Ishikawa (cell line): ENCODE results near the gene CCT2.

Source experiments
- CEBPB ChIP-seq: IDR thresholded peaks from 2 replicates; pipeline ENCODE4 v1.6.1; 2012
- CREB1 ChIP-seq: IDR thresholded peaks from 2 replicates; pipeline ENCODE4 v1.6.1; 2012; ENCODE audit warnings: low read depth
- EGR1 ChIP-seq: IDR thresholded peaks from 2 replicates; pipeline ENCODE4 v1.6.1; 2012
- EP300 ChIP-seq: IDR thresholded peaks from 2 replicates; pipeline ENCODE4 v1.6.1; 2012; ENCODE audit warnings: borderline replicate concordance
- FOXM1 ChIP-seq: IDR thresholded peaks from 2 replicates; pipeline ENCODE4 v1.6.1; 2012; ENCODE audit warnings: low read depth, borderline replicate concordance
- MAX ChIP-seq: IDR thresholded peaks from 2 replicates; pipeline ENCODE4 v1.6.1; 2012
- NFIC ChIP-seq: IDR thresholded peaks from 2 replicates; pipeline ENCODE4 v1.6.1; 2012
- RAD21 ChIP-seq: IDR thresholded peaks from 2 replicates; pipeline ENCODE4 v1.6.1; 2012; ENCODE audit warnings: low read depth
- REST ChIP-seq: IDR thresholded peaks from 2 replicates; pipeline ENCODE4 v1.6.1; 2012; ENCODE audit warnings: low read depth, mild to moderate bottlenecking
- TAF1 ChIP-seq: IDR thresholded peaks from 2 replicates; pipeline ENCODE4 v1.6.1; 2012; ENCODE audit warnings: low read depth, mild to moderate bottlenecking
- TCF12 ChIP-seq: IDR thresholded peaks from 2 replicates; pipeline ENCODE4 v1.6.1; 2012; ENCODE audit warnings: low read depth
- TEAD4 ChIP-seq: IDR thresholded peaks from 2 replicates; pipeline ENCODE4 v1.6.1; 2012
- USF1 ChIP-seq: IDR thresholded peaks from 2 replicates; pipeline ENCODE4 v1.6.1; 2012
- YY1 ChIP-seq: IDR thresholded peaks from 2 replicates; pipeline ENCODE4 v1.6.1; 2012; ENCODE audit warnings: low read depth
- ZBTB7A ChIP-seq: IDR thresholded peaks from 2 replicates; pipeline ENCODE4 v1.6.1; 2012; ENCODE audit warnings: low read depth

Gene CCT2

GRCh38 chr12:69647178-69647577, 61.9 kb downstream of the CCT2 start:
- TF ChIP-seq USF1 (no peak), CREB1 (no peak), FOXM1 (no peak), EGR1 (no peak), ZBTB7A (no peak), YY1 (no peak), TCF12 (no peak), MAX (no peak), EP300 (no peak), CEBPB (no peak), TEAD4 (no peak), NFIC (no peak)

- TF ChIP-seq REST = no peak
- no peak for TF ChIP-seq RAD21
- TF ChIP-seq EGR1 = no peak
- no peak for TF ChIP-seq ZBTB7A
- TF ChIP-seq NFIC = no peak
- no peak for TF ChIP-seq CEBPB
- no peak for TF ChIP-seq CREB1
- no peak for TF ChIP-seq TCF12
- TF ChIP-seq EP300 = no peak
- no peak for TF ChIP-seq MAX
- no peak for TF ChIP-seq TAF1
- TF ChIP-seq USF1 = no peak
Measured at GRCh38 chr12:69648476-69648875, 63.2 kb downstream of the CCT2 start.

GRCh38 chr12:69649529-69649928, 64.3 kb downstream of the CCT2 start:
- TF ChIP-seq RAD21 (0 out of 2 replicates have a peak, but pooled peaks have one; percentile 28), ZBTB7A (no peak)
